Stomach smooth muscle (tissue), 2 donors: ENCODE results near the gene QPRT.
A peak's percentile ranks its signal among the peaks of the same experiment; 100 is the strongest.
"Not testable (repeated sequence)": the region's sequence is repeated elsewhere in the genome, so short reads cannot be mapped to it uniquely, and the experiment has no call there.

Experiments used
- H3K27ac ChIP-seq: one replicate; pipeline ENCODE4 v1.7.0; 2013; ENCODE audit warnings: mild to moderate bottlenecking, low read length, inconsistent platforms
- H3K27me3 ChIP-seq, 2 donors: one replicate each; pipeline ENCODE4 v1.7.0; 2013; ENCODE audit warnings: low read length in 2 of 2; ENCODE audit not compliant: insufficient read depth in 2 of 2, control insufficient read depth in 1 of 2
- H3K36me3 ChIP-seq, 2 donors: one replicate each; pipeline ENCODE4 v1.7.0; 2013; ENCODE audit warnings: low read length in 2 of 2; ENCODE audit not compliant: control insufficient read depth in 2 of 2, insufficient read depth in 2 of 2
- H3K4me1 ChIP-seq: one replicate; pipeline ENCODE4 v1.7.0; 2013; ENCODE audit warnings: low read length; ENCODE audit not compliant: control insufficient read depth, insufficient read depth
- H3K4me3 ChIP-seq, 2 donors: one replicate each; pipeline ENCODE4 v1.7.0; 2013; ENCODE audit warnings: low read length in 2 of 2
- H3K9ac ChIP-seq, 2 donors: one replicate each; pipeline ENCODE4 v1.7.0; 2013; ENCODE audit warnings: low read length in 2 of 2, mild to moderate bottlenecking in 1 of 2
- H3K9me3 ChIP-seq, 2 donors: one replicate each; pipeline ENCODE4 v1.7.0; 2013; ENCODE audit warnings: low read length in 2 of 2; ENCODE audit not compliant: control insufficient read depth in 2 of 2
- donor health status: healthy.
- donor health status: Pancreatic carcinoma.

Gene QPRT

GRCh38 chr16:29707160-29707559 lies 28.2 kb downstream of the QPRT start:
- H3K4me3 ChIP-seq, H3K27ac ChIP-seq, H3K4me1 ChIP-seq, H3K9ac ChIP-seq, H3K27me3 ChIP-seq, H3K9me3 ChIP-seq, H3K36me3 ChIP-seq: not testable (repeated sequence)

GRCh38 chr16:29708917-29709600 lies 30.1 kb downstream of the QPRT start:
- no peaks in the 10 kb centered on the region for H3K27me3 ChIP-seq
- no peak overlapping the region for H3K9ac ChIP-seq
- H3K27ac ChIP-seq: no peak overlapping the region
- H3K4me1 ChIP-seq: peaks cover 3% of the 10 kb centered on the region
- no peaks in the 10 kb centered on the region for H3K9me3 ChIP-seq
- H3K36me3 ChIP-seq: no peaks in the 10 kb centered on the region
- H3K4me3 ChIP-seq: no peak overlapping the region

- H3K4me3 ChIP-seq: not testable (repeated sequence)
These were observed 30.7 kb downstream of the QPRT start for GRCh38 chr16:29709657-29710056.

DNA sequence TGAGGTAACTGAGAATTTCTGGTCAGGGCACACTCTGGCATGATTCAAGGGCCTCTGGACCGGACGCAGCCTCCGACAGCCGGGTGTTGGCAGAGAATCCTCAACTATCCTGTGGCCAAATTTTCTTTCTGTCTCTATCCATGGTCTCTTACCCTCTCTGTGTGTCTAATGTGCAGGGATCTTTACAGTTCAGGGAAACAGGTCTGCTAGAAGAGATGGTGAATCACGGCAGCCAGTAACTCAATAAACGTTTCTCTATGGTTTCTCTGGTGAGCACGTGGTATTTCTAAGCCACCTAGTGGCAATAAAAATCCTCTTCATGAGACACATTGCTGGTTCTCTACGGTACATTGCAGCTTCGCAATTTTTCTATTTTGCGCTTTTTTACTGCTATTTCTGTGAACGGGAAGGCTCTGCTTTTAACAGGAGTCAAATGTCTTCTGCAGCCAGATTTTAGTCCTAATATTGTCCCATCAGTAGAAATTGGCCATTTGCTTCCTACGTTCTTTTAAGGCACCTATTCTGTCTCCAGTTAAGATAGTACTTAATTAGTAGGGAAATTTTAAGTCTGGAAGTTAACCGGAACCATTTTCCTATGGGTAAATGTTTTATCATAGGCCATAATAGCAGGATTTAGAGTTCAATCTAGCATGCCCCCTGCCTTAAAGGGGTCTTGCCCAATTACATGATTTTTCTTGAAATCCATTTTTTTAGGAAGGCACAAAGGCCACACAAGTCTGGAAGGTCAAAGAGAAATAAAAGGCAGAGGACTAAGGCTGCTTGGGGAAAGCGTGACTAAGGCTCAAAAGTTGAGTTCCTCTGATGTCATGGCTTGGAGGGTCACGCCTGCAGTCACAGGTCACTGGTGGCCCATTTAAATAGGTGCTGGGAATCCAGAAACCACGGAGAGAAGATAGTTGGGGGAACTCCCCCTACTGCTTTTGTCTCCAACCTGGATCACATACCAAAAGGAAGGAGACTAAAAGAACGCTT lies 31.5 kb downstream of the QPRT start:
- H3K9me3 ChIP-seq: no peaks in the 10 kb centered on the region
- no peaks in the 10 kb centered on the region for H3K36me3 ChIP-seq
- no peak overlapping the region for H3K4me3 ChIP-seq
- no peaks in the 10 kb centered on the region for H3K27me3 ChIP-seq
- H3K27ac ChIP-seq: no peak overlapping the region
- peak overlapping the region in 1 of 2 donors; percentile 6 for H3K9ac ChIP-seq
- peaks cover 3% of the 10 kb centered on the region for H3K4me1 ChIP-seq

More at GRCh38 chr16:29709657-29710056, 30.7 kb downstream of the QPRT start:
- not testable (repeated sequence) for H3K4me1 ChIP-seq, H3K27ac ChIP-seq, H3K9me3 ChIP-seq, H3K27me3 ChIP-seq, H3K36me3 ChIP-seq, H3K9ac ChIP-seq

DNA sequence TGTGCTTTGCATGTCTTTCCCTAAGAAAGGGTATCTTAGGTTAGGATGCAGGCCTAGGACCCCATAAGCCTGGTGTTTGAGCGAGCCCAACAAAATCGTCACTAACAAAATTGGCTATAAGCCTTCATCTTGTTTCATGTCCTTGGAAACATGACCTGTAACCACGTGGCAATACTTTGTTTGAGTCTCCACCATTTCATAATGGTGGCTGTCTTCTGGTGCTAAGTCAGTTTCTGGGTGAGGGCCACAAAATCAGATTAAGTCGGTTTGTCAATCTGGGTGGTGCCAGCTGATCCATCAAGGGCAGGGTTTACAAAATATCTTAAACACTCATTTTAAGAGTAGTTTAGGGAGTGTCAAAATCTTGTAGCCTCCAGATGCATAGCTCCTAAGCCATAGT lies 33.8 kb downstream of the QPRT start:
- H3K9me3 ChIP-seq: no peaks in the 10 kb centered on the region
- H3K27me3 ChIP-seq: no peaks in the 10 kb centered on the region
- no peak overlapping the region for H3K9ac ChIP-seq
- H3K27ac ChIP-seq: no peak overlapping the region
- no peaks in the 10 kb centered on the region for H3K36me3 ChIP-seq
- H3K4me3 ChIP-seq: no peak overlapping the region
- peaks cover 3% of the 10 kb centered on the region for H3K4me1 ChIP-seq

DNA sequence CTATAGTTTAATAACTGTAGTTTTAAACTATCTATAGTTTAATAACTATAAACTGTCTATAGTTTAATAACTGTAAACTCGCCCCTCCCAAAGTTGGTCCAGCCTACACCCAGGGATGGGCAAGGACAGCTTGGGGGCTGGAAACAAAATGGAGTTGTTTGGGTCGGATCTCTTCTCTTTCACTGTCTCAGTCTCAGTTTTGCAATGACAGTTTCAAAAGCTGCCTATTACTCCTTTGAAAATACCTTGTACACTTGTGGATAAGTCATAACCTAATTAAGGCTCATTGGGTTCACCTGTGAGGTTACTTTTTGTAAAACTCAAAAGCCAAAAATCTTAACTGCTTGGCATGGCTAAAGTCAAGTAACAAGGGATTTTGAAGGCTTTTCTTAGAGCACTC lies 35.4 kb downstream of the QPRT start:
- H3K27ac ChIP-seq: no peak overlapping the region
- peaks cover 3% of the 10 kb centered on the region for H3K4me1 ChIP-seq
- H3K9me3 ChIP-seq: no peaks in the 10 kb centered on the region
- H3K4me3 ChIP-seq: no peak overlapping the region
- H3K27me3 ChIP-seq: no peaks in the 10 kb centered on the region
- H3K36me3 ChIP-seq: no peaks in the 10 kb centered on the region
- H3K9ac ChIP-seq: no peak overlapping the region

DNA sequence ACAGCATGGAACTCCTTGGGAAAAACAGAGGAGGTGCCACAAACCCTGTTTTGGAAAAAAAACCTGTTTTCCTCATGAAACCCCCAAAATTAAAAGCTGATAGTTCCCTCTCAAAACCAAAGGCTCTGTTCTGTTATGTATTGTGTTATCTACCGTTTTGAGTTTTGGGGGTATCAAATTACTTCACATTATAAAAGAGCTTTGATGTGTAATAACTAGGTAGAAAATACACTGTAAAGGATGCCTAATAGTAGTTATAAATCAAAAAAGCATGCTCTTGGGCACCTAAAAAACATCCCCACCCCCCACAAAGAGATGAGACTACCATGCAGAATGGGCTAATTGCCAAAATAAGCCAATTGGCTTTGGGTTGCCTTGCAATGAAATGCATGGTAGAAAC lies 36.0 kb downstream of the QPRT start:
- H3K9ac ChIP-seq: no peak overlapping the region
- no peaks in the 10 kb centered on the region for H3K9me3 ChIP-seq
- H3K36me3 ChIP-seq: no peaks in the 10 kb centered on the region
- H3K4me3 ChIP-seq: no peak overlapping the region
- peaks cover 3% of the 10 kb centered on the region for H3K4me1 ChIP-seq
- no peak overlapping the region for H3K27ac ChIP-seq
- no peaks in the 10 kb centered on the region for H3K27me3 ChIP-seq

GRCh38 chr16:29717113-29717512 lies 38.1 kb downstream of the QPRT start:
- Histone ChIP-seq H3K27me3 (no peaks in the 10 kb centered on the region), H3K4me3 (no peak overlapping the region), H3K27ac (no peak overlapping the region), H3K36me3 (no peaks in the 10 kb centered on the region), H3K9me3 (no peaks in the 10 kb centered on the region), H3K9ac (no peak overlapping the region), H3K4me1 (peaks cover 3% of the 10 kb centered on the region)

DNA sequence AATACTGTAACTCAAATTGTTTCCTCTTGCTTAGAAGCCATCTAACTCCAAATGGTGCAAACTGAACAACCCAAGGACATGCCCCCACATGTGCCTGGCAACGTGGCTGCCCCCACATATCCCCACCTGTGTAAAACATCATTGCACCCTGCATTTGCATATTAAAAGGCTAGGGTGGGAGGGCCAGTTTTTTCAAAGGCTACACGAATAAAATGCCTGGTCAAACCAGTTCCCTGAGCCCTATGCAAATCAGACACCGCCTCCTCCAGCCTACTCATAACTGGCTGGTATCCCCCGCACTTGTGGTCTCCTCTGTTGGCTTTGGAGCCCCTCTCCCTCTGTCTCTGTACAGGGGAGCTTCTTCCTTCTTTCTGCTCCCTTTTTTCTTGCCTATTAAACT lies 40.1 kb downstream of the QPRT start:
- no peaks in the 10 kb centered on the region for H3K27me3 ChIP-seq
- H3K27ac ChIP-seq: no peak overlapping the region
- H3K9ac ChIP-seq: no peak overlapping the region
- no peaks in the 10 kb centered on the region for H3K9me3 ChIP-seq
- no peaks in the 10 kb centered on the region for H3K4me1 ChIP-seq
- no peaks in the 10 kb centered on the region for H3K36me3 ChIP-seq
- no peak overlapping the region for H3K4me3 ChIP-seq

GRCh38 chr16:29720703-29721102 lies 41.7 kb downstream of the QPRT start:
- Histone ChIP-seq H3K9me3 (no peaks in the 10 kb centered on the region), H3K36me3 (no peaks in the 10 kb centered on the region), H3K4me3 (no peak overlapping the region), H3K9ac (no peak overlapping the region), H3K4me1 (no peaks in the 10 kb centered on the region), H3K27ac (no peak overlapping the region), H3K27me3 (no peaks in the 10 kb centered on the region)
